Gastrocnemius medialis (tissue), 4 donors: ENCODE data around the gene ZNF680. TPM values are rescaled to one million over a fixed set of nuclear protein-coding genes. Genes with fewer than 3 reads are reported as not detected.

Experiments
- ATAC-seq, 2 donors: fragments of 150-250 bp; one replicate each; pipeline ENCODE4 v1.9.1; 2016
- DNase-seq, 2 donors: peaks; one replicate each; pipeline ENCODE4 v3.0.0-alpha.2; 2019
- H3K27ac ChIP-seq, 4 donors: fragments of 200-600 bp; sonication (generic); 1 replicate in 1 of 4; 2 replicates in 3 of 4; pipeline ENCODE4 v1.5.1; 2016 to 2018; ENCODE audit warnings: mild to moderate bottlenecking in 2 of 4, moderate library complexity in 1 of 4
- H3K27me3 ChIP-seq, 3 donors: fragments of 200-600 bp; sonication (generic) in 2 of 3; 1 replicate in 1 of 3; 2 replicates in 2 of 3; pipeline versions ENCODE4 v1.5.1 to v1.6.0; 2016 to 2019; ENCODE audit warnings: mild to moderate bottlenecking in 1 of 3, moderate library complexity in 1 of 3
- H3K36me3 ChIP-seq, 2 donors: fragments of 200-600 bp; sonication (generic) in 1 of 2; one replicate each; pipeline ENCODE4 v1.5.1; 2017 to 2018
- H3K4me1 ChIP-seq, 2 donors: fragments of 200-600 bp; sonication (generic) in 1 of 2; one replicate each; pipeline ENCODE4 v1.5.1; 2016 to 2017; ENCODE audit warnings: mild to moderate bottlenecking in 2 of 2
- H3K4me3 ChIP-seq, 4 donors: fragments of 200-600 bp; sonication (generic) in 3 of 4; 1 replicate in 1 of 4; 2 replicates in 3 of 4; pipeline ENCODE4 v1.5.1; 2016 to 2019; ENCODE audit warnings: mild to moderate bottlenecking in 2 of 4
- H3K9me3 ChIP-seq, 3 donors: fragments of 200-600 bp; sonication (generic) in 2 of 3; 1 replicate in 1 of 3; 2 replicates in 2 of 3; pipeline ENCODE4 v1.5.1; 2016 to 2019
- CTCF ChIP-seq, 5 experiments: fragments of 450-650 bp in 3 of 5; fragments of 200-600 bp in 2 of 5; sonication (generic) in 2 of 5; IDR thresholded peaks in 4 of 5; conservative IDR thresholded peaks in 1 of 5; 1 replicate in 4 of 5; 2 replicates in 1 of 5; pipeline ENCODE4 v1.5.1; 2016 to 2019; ENCODE audit warnings: antibody characterized with exemption in 5 of 5, mild to moderate bottlenecking in 3 of 5, moderate library complexity in 3 of 5
- POLR2A ChIP-seq, 2 donors: fragments of 450-650 bp; IDR thresholded peaks; one replicate each; pipeline ENCODE4 v1.6.1; 2017; ENCODE audit warnings: antibody characterized with exemption in 2 of 2, mild to moderate bottlenecking in 2 of 2, moderate library complexity in 2 of 2
- in situ Hi-C, 4 donors: fragments of 200-750 bp; cut with MboI; loops; one replicate each; pipeline versions ENCODE4 v1.15.0 to v1.8.0; 2017; ENCODE audit warnings: low sequenced_read_pairs in 4 of 4
- intact Hi-C: fragments of 100-400 bp; cut with DNase I; formaldehyde crosslinking; loops from one replicate; pipeline ENCODE4 v1.15.1; 2023; ENCODE audit warnings: low total_unique reads
- total RNA-seq, 4 donors: library from RNA; depleted of rRNA; stranded (reverse); fragments of >200 nt; gene quantifications; one replicate each; pipeline versions ENCODE4 v1.1.0 to v1.2.3, GENCODE V29; 2016

ZNF680 gene
- total RNA-seq, result 10 to 100 TPM; 10.0 to 34.3 (median 14.2) TPM

GRCh38 chr7:64562626-64563278, at the start of gene ZNF680:
TSS of gene ZNF680 (minus strand) at chr7:64563071. CDS start at chr7:64562954, 117 bp downstream.
- peaks cover 28 to 37% of the 10 kb centered on the region in 2 donors for H3K4me1 ChIP-seq
- ATAC-seq, result peak; percentile 94 to 95
- H3K9me3 ChIP-seq, result no peaks in the 10 kb centered on the region
- no peaks in the 10 kb centered on the region for H3K27me3 ChIP-seq
- intact Hi-C loops, result loop anchor here (2.0 to 10.0 kb wide), 3 partner anchors 102 to 812 kb away; partner anchors contain the start of genes ZNF107, ZNF736 and ZNF92
- TF ChIP-seq POLR2A (IDR thresholded peaks at IDR 0.05) (peak; percentile 77 to 78), CTCF (IDR thresholded peaks at IDR 0.05 in 4 of 5, conservative IDR thresholded peaks at IDR 0.05 in 1 of 5) (no peak)
- DNase-seq, result peak; percentile 95 to 97
- peak within 1 kb of the TSS; percentile 65 to 82 (median 72) for H3K4me3 ChIP-seq
- in situ Hi-C loops, result loop anchor here (25.0 kb wide), 3 partner anchors 250 to 650 kb away; partner anchors contain the start of gene ZNF736 (in 3 of the 4)
- H3K36me3 ChIP-seq, result no peaks in the 10 kb centered on the region
- peak within 1 kb of the TSS; percentile 85 to 90 (median 88) for H3K27ac ChIP-seq

- Histone ChIP-seq H3K27me3 (no peaks in the 10 kb centered on the region), H3K36me3 (no peaks in the 10 kb centered on the region), H3K4me1 (no peaks in the 10 kb centered on the region), H3K4me3 (no peak overlapping the region), H3K27ac (no peak overlapping the region), H3K9me3 (no peaks in the 10 kb centered on the region)
- in situ Hi-C loops (loop anchor here in 2 of 4 donors (25.0 kb wide), 1 partner anchor 425 kb away; no protein-coding TSS in a partner anchor), intact Hi-C loops (loop anchor here (10.0 kb wide), 1 partner anchor 1608 kb away; no protein-coding TSS in a partner anchor)
- DNase-seq (no peak), ATAC-seq (no peak)
- TF ChIP-seq POLR2A (IDR thresholded peaks at IDR 0.05), result no peak
- TF ChIP-seq CTCF (IDR thresholded peaks at IDR 0.05 in 4 of 5, conservative IDR thresholded peaks at IDR 0.05 in 1 of 5), result no peak
These were observed 49.6 kb upstream of the ZNF680 start for GRCh38 chr7:64612452-64612851.

GRCh38 chr7:64611717-64612116, 48.8 kb upstream of the ZNF680 start:
- no peak for DNase-seq
- in situ Hi-C loops (loop anchor here in 2 of 4 donors (25.0 kb wide), 1 partner anchor 424 kb away; no protein-coding TSS in a partner anchor), intact Hi-C loops (loop anchor here (10.0 kb wide), 1 partner anchor 1607 kb away; no protein-coding TSS in a partner anchor)

GRCh38 chr7:64610997-64611396, 48.1 kb upstream of the ZNF680 start:
- Histone ChIP-seq H3K4me3 (no peak overlapping the region), H3K4me1 (no peaks in the 10 kb centered on the region), H3K36me3 (no peaks in the 10 kb centered on the region), H3K27me3 (no peaks in the 10 kb centered on the region), H3K27ac (no peak overlapping the region), H3K9me3 (no peaks in the 10 kb centered on the region)
- DNase-seq (no peak), ATAC-seq (no peak)
- intact Hi-C loops, result loop anchor here (10.0 kb wide), 1 partner anchor 1606 kb away; no protein-coding TSS in a partner anchor
- TF ChIP-seq CTCF (IDR thresholded peaks at IDR 0.05 in 4 of 5, conservative IDR thresholded peaks at IDR 0.05 in 1 of 5) (no peak), POLR2A (IDR thresholded peaks at IDR 0.05) (no peak)
- in situ Hi-C loops, result loop anchor here in 2 of 4 donors (25.0 kb wide), 1 partner anchor 424 kb away; no protein-coding TSS in a partner anchor

More at GRCh38 chr7:64611717-64612116, 48.8 kb upstream of the ZNF680 start:
- H3K36me3 ChIP-seq, result no peaks in the 10 kb centered on the region
- TF ChIP-seq POLR2A (IDR thresholded peaks at IDR 0.05) (no peak), CTCF (IDR thresholded peaks at IDR 0.05 in 4 of 5, conservative IDR thresholded peaks at IDR 0.05 in 1 of 5) (no peak)
- H3K9me3 ChIP-seq, result no peaks in the 10 kb centered on the region
- H3K27me3 ChIP-seq, result no peaks in the 10 kb centered on the region
- no peaks in the 10 kb centered on the region for H3K4me1 ChIP-seq
- no peak overlapping the region for H3K27ac ChIP-seq
- ATAC-seq, result no peak
- H3K4me3 ChIP-seq, result no peak overlapping the region
